Measurements from ENCODE around the gene OR7G1. TPM values are rescaled to one million over a fixed set of nuclear protein-coding genes. Genes with fewer than 3 reads are reported as not detected.

Gene OR7G1, protein sequence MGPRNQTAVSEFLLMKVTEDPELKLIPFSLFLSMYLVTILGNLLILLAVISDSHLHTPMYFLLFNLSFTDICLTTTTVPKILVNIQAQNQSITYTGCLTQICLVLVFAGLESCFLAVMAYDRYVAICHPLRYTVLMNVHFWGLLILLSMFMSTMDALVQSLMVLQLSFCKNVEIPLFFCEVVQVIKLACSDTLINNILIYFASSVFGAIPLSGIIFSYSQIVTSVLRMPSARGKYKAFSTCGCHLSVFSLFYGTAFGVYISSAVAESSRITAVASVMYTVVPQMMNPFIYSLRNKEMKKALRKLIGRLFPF
- not detected for polyA plus RNA-seq (2013, experiment 1 of 2)
- polyA plus RNA-seq (2013, experiment 2 of 2) = not detected

DNA sequence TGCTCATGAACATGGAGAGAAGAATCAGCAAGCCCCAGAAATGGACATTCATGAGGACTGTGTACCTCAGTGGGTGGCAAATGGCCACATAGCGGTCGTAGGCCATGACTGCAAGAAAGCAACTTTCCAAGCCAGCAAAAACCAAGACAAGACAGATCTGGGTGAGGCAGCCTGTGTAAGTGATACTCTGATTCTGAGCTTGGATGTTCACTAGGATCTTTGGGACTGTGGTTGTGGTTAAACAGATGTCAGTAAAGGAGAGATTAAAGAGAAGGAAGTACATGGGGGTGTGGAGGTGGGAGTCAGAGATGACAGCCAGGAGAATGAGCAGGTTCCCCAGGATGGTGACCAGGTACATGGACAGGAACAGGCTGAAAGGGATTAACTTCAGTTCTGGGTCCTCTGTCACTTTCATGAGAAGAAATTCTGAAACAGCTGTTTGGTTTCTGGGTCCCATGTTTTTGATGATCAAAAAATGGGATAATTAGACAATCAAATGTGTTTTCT, at the start of gene OR7G1:
OR7G1 (minus strand) TSS at position 457 of the 507 bp plus-strand sequence; CDS start at position 457, 0 bp downstream.
- WGBS, 2 donors (ENCODE audit: extremely low coverage in 2 of 2, insufficient read length in 2 of 2, insufficient replicate concordance in 1 of 2) = no CpG with 5 or more reads among the region's 2 CpGs
- Histone ChIP-seq H3K27me3 (ENCODE audit: control insufficient read depth in 3 of 3, insufficient read depth in 3 of 3, low read depth in 1 of 3, low read length in 3 of 3) (peaks cover 0 to 7% (median 0%) of the 10 kb centered on the region in 3 experiments), H3K23ac (ENCODE audit: low read depth, low read length, poor library complexity) (no peak within 1 kb of the TSS), H3K27ac (replicated peaks; ENCODE audit: low read length) (no peak within 1 kb of the TSS), H3K4me3 (ENCODE audit: low read length in 2 of 2) (no peak within 1 kb of the TSS), H2BK5ac (ENCODE audit: low read length) (no peak within 1 kb of the TSS), H3K9me3 (replicated peaks in 1 of 2; ENCODE audit: control insufficient read depth in 2 of 2, insufficient read depth in 1 of 2, low read depth in 1 of 2, low read length in 2 of 2) (peaks cover 0 to 4% of the 10 kb centered on the region in 2 donors), H3K36me3 (replicated peaks in 1 of 2; ENCODE audit: control insufficient read depth in 2 of 2, insufficient read depth in 2 of 2, low read length in 2 of 2) (no peaks in the 10 kb centered on the region), H2AFZ (ENCODE audit: low read length) (peak within 1 kb of the TSS; percentile 17), H3K4ac (ENCODE audit: low read length) (no peak within 1 kb of the TSS), H4K8ac (ENCODE audit: low read depth, low read length) (no peak within 1 kb of the TSS), H2BK12ac (ENCODE audit: low read length) (no peak within 1 kb of the TSS), H3K18ac (ENCODE audit: low read length) (no peak within 1 kb of the TSS), H3K14ac (ENCODE audit: low read length) (no peak within 1 kb of the TSS), H2AK5ac (ENCODE audit: low read depth, low read length) (no peak within 1 kb of the TSS), H2BK120ac (ENCODE audit: low read depth, low read length) (no peak within 1 kb of the TSS), H3K4me2 (ENCODE audit: insufficient read depth, low read length, poor library complexity, severe bottlenecking) (no peak within 1 kb of the TSS), H4K91ac (ENCODE audit: low read depth, low read length, poor library complexity) (no peak within 1 kb of the TSS), H3K9ac (ENCODE audit: low read depth, low read length, poor library complexity) (no peak within 1 kb of the TSS), H3K4me1 (ENCODE audit: control insufficient read depth in 2 of 2, insufficient read depth in 1 of 2, low read depth in 1 of 2, low read length in 2 of 2) (no peaks in the 10 kb centered on the region), H2BK15ac (ENCODE audit: low read length) (no peak within 1 kb of the TSS), H3K79me1 (ENCODE audit: low read depth, low read length) (no peaks in the 10 kb centered on the region)
- no peak for DNase-seq (ENCODE audit: low spot score)

- Histone ChIP-seq H3K14ac (ENCODE audit: low read length) (no peak overlapping the region), H3K18ac (ENCODE audit: low read length) (no peak overlapping the region), H2BK15ac (ENCODE audit: low read length) (no peak overlapping the region), H2AFZ (ENCODE audit: low read length) (no peak overlapping the region), H4K91ac (ENCODE audit: low read depth, low read length, poor library complexity) (no peak overlapping the region), H3K4me2 (ENCODE audit: insufficient read depth, low read length, poor library complexity, severe bottlenecking) (no peak overlapping the region), H3K9me3 (replicated peaks in 1 of 2; ENCODE audit: control insufficient read depth in 2 of 2, insufficient read depth in 1 of 2, low read depth in 1 of 2, low read length in 2 of 2) (peaks cover 26 to 33% of the 10 kb centered on the region in 2 donors), H4K8ac (ENCODE audit: low read depth, low read length) (no peak overlapping the region), H2BK5ac (ENCODE audit: low read length) (no peak overlapping the region), H3K23ac (ENCODE audit: low read depth, low read length, poor library complexity) (no peak overlapping the region), H3K79me1 (ENCODE audit: low read depth, low read length) (no peaks in the 10 kb centered on the region), H2BK120ac (ENCODE audit: low read depth, low read length) (no peak overlapping the region), H3K27me3 (ENCODE audit: control insufficient read depth in 3 of 3, insufficient read depth in 3 of 3, low read depth in 1 of 3, low read length in 3 of 3) (no peaks in the 10 kb centered on the region), H3K27ac (replicated peaks; ENCODE audit: low read length) (no peak overlapping the region), H3K36me3 (replicated peaks in 1 of 2; ENCODE audit: control insufficient read depth in 2 of 2, insufficient read depth in 2 of 2, low read length in 2 of 2) (peaks cover 32 to 56% of the 10 kb centered on the region in 2 donors), H3K9ac (ENCODE audit: low read depth, low read length, poor library complexity) (no peak overlapping the region), H2BK12ac (ENCODE audit: low read length) (no peak overlapping the region), H3K4ac (ENCODE audit: low read length) (no peak overlapping the region), H3K4me3 (ENCODE audit: low read length in 2 of 2) (no peak overlapping the region), H3K4me1 (ENCODE audit: control insufficient read depth in 2 of 2, insufficient read depth in 1 of 2, low read depth in 1 of 2, low read length in 2 of 2) (no peaks in the 10 kb centered on the region), H2AK5ac (ENCODE audit: low read depth, low read length) (no peak overlapping the region)
- WGBS, 2 donors (ENCODE audit: extremely low coverage in 2 of 2, insufficient read length in 2 of 2, insufficient replicate concordance in 1 of 2) = no CpG with 5 or more reads among the region's 3 CpGs
- DNase-seq (ENCODE audit: low spot score) = no peak
These were observed 49.7 kb upstream of the OR7G1 start for GRCh38 chr19:9165261-9165660.

DNA sequence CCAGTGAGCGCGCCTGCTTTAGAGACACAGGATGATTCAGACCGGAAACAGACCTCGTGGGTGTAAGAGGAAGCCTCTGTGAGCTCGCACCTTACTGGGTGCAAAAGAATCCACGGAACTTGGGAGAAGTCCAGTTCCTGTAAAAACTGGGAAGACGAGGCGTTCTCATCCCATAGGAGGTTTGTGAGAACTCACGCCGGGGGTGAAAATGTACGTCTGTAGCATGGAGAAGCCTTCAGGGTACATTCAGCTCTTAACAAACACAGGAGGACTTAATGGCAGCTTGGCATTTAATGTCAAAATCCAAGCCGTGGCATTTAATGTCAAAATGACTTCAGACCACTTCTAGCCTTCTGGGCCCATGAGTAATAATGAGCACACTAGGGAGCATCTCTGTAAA, 45.9 kb upstream of the OR7G1 start:
- Histone ChIP-seq H3K4me1 (ENCODE audit: control insufficient read depth in 2 of 2, insufficient read depth in 1 of 2, low read depth in 1 of 2, low read length in 2 of 2) (no peaks in the 10 kb centered on the region), H4K91ac (ENCODE audit: low read depth, low read length, poor library complexity) (no peak overlapping the region), H3K79me1 (ENCODE audit: low read depth, low read length) (no peaks in the 10 kb centered on the region), H3K9ac (ENCODE audit: low read depth, low read length, poor library complexity) (no peak overlapping the region), H3K4me3 (ENCODE audit: low read length in 2 of 2) (no peak overlapping the region), H3K4me2 (ENCODE audit: insufficient read depth, low read length, poor library complexity, severe bottlenecking) (no peak overlapping the region), H3K18ac (ENCODE audit: low read length) (no peak overlapping the region), H3K23ac (ENCODE audit: low read depth, low read length, poor library complexity) (no peak overlapping the region), H2AK5ac (ENCODE audit: low read depth, low read length) (no peak overlapping the region), H2BK12ac (ENCODE audit: low read length) (no peak overlapping the region), H2BK5ac (ENCODE audit: low read length) (no peak overlapping the region), H3K9me3 (replicated peaks in 1 of 2; ENCODE audit: control insufficient read depth in 2 of 2, insufficient read depth in 1 of 2, low read depth in 1 of 2, low read length in 2 of 2) (peaks cover 53 to 69% of the 10 kb centered on the region in 2 donors), H3K36me3 (replicated peaks in 1 of 2; ENCODE audit: control insufficient read depth in 2 of 2, insufficient read depth in 2 of 2, low read length in 2 of 2) (peaks cover 67 to 91% of the 10 kb centered on the region in 2 donors), H4K8ac (ENCODE audit: low read depth, low read length) (no peak overlapping the region), H3K27ac (replicated peaks; ENCODE audit: low read length) (no peak overlapping the region), H3K4ac (ENCODE audit: low read length) (no peak overlapping the region), H2BK120ac (ENCODE audit: low read depth, low read length) (no peak overlapping the region), H2AFZ (ENCODE audit: low read length) (no peak overlapping the region), H3K14ac (ENCODE audit: low read length) (no peak overlapping the region), H3K27me3 (ENCODE audit: control insufficient read depth in 3 of 3, insufficient read depth in 3 of 3, low read depth in 1 of 3, low read length in 3 of 3) (no peaks in the 10 kb centered on the region), H2BK15ac (ENCODE audit: low read length) (no peak overlapping the region)
- DNase-seq (ENCODE audit: low spot score) = no peak
- WGBS, 2 donors (ENCODE audit: extremely low coverage in 2 of 2, insufficient read length in 2 of 2, insufficient replicate concordance in 1 of 2) = no CpG with 5 or more reads among the region's 12 CpGs

DNA sequence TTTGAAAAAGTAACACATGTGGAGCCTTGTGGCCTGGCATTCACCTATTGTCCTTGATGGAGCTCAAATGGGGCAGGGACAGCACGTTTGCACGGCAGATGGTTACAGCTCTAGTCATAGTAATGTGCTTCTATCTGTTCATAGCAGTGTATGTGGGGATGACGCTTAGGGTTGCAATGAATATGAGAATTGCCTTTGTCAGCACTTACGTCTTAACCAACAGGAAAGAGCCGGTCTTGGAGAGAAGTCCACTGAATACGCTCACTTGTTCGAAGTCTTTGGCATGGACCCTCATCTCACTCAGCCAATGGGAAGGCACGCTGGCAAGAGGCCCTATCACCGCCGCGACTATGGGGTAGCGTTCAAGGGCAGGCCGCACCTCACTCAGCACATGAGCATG, 44.3 kb upstream of the OR7G1 start:
- no peak overlapping the region for H3K27ac ChIP-seq (replicated peaks; ENCODE audit: low read length)
- no peak overlapping the region for H3K4me3 ChIP-seq (ENCODE audit: low read length in 2 of 2)
- no peak overlapping the region for H2BK5ac ChIP-seq (ENCODE audit: low read length)
- peaks cover 64 to 84% of the 10 kb centered on the region in 2 donors for H3K9me3 ChIP-seq (replicated peaks in 1 of 2; ENCODE audit: control insufficient read depth in 2 of 2, insufficient read depth in 1 of 2, low read depth in 1 of 2, low read length in 2 of 2)
- H3K14ac ChIP-seq (ENCODE audit: low read length) = no peak overlapping the region
- no peak overlapping the region for H4K91ac ChIP-seq (ENCODE audit: low read depth, low read length, poor library complexity)
- H3K4me2 ChIP-seq (ENCODE audit: insufficient read depth, low read length, poor library complexity, severe bottlenecking) = no peak overlapping the region
- no peak overlapping the region for H2AFZ ChIP-seq (ENCODE audit: low read length)
- H3K36me3 ChIP-seq (replicated peaks in 1 of 2; ENCODE audit: control insufficient read depth in 2 of 2, insufficient read depth in 2 of 2, low read length in 2 of 2) = peaks cover 78 to 97% of the 10 kb centered on the region in 2 donors
- H3K4me1 ChIP-seq (ENCODE audit: control insufficient read depth in 2 of 2, insufficient read depth in 1 of 2, low read depth in 1 of 2, low read length in 2 of 2) = no peaks in the 10 kb centered on the region
- H3K18ac ChIP-seq (ENCODE audit: low read length) = no peak overlapping the region
- no peak overlapping the region for H2BK12ac ChIP-seq (ENCODE audit: low read length)
- no peak overlapping the region for H3K4ac ChIP-seq (ENCODE audit: low read length)
- WGBS, 2 donors (ENCODE audit: extremely low coverage in 2 of 2, insufficient read length in 2 of 2, insufficient replicate concordance in 1 of 2) = no CpG with 5 or more reads among the region's 13 CpGs
- no peak overlapping the region for H3K9ac ChIP-seq (ENCODE audit: low read depth, low read length, poor library complexity)
- no peak for DNase-seq (ENCODE audit: low spot score)
- no peaks in the 10 kb centered on the region for H3K27me3 ChIP-seq (ENCODE audit: control insufficient read depth in 3 of 3, insufficient read depth in 3 of 3, low read depth in 1 of 3, low read length in 3 of 3)
- no peaks in the 10 kb centered on the region for H3K79me1 ChIP-seq (ENCODE audit: low read depth, low read length)
- peak overlapping the region; percentile 59 for H3K23ac ChIP-seq (ENCODE audit: low read depth, low read length, poor library complexity)
- no peak overlapping the region for H2BK15ac ChIP-seq (ENCODE audit: low read length)
- H4K8ac ChIP-seq (ENCODE audit: low read depth, low read length) = no peak overlapping the region
- no peak overlapping the region for H2BK120ac ChIP-seq (ENCODE audit: low read depth, low read length)
- no peak overlapping the region for H2AK5ac ChIP-seq (ENCODE audit: low read depth, low read length)

Data from neuronal stem cell (in vitro differentiated cells).